SK-N-SH (cell line): Measurements from ENCODE around the gene ZSCAN9.

ENCODE experiments used
- CHD2 ChIP-seq: fragments of 150-350 bp; IDR thresholded peaks from 2 replicates; pipeline ENCODE4 v1.6.1; 2018; ENCODE audit warnings: low read length; ENCODE audit not compliant: partially characterized antibody
- EP300 ChIP-seq, 2 experiments: IDR thresholded peaks; 2 replicates each; pipeline versions ENCODE4 v1.4.0 to v1.6.1; 2012; ENCODE audit warnings: borderline replicate concordance in 1 of 2, low read depth in 1 of 2, low read length in 1 of 2
- FOSL2 ChIP-seq: IDR thresholded peaks from 2 replicates; pipeline ENCODE4 v1.4.0; 2012; ENCODE audit warnings: low read depth, mild to moderate bottlenecking, moderate library complexity, borderline replicate concordance
- GABPA ChIP-seq: IDR thresholded peaks from 2 replicates; pipeline ENCODE4 v1.4.0; 2012; ENCODE audit warnings: low read depth, mild to moderate bottlenecking
- GATA2 ChIP-seq: sonication (generic); formaldehyde crosslinking; IDR thresholded peaks from 2 replicates; pipeline ENCODE4 v1.5.0; 2020; ENCODE audit warnings: mild to moderate bottlenecking, missing genetic modification reagents
- NRF1 ChIP-seq: IDR thresholded peaks from 2 replicates; pipeline ENCODE4 v1.6.1; 2012; ENCODE audit warnings: low read depth, mild to moderate bottlenecking, low read length
- POLR2AphosphoS5 ChIP-seq: IDR thresholded peaks from 2 replicates; pipeline ENCODE4 v1.6.1; 2012; ENCODE audit warnings: low read depth, low read length
- RAD21 ChIP-seq: IDR thresholded peaks from 2 replicates; pipeline ENCODE4 v1.6.1; 2012; ENCODE audit warnings: mild to moderate bottlenecking, low read length
- SMC3 ChIP-seq: IDR thresholded peaks from 2 replicates; pipeline ENCODE4 v1.6.1; 2012; ENCODE audit warnings: low read depth, low read length, improper control_type of control experiment
- TF ChIP-seq, protein P1 (sequence below): IDR thresholded peaks from 2 replicates; pipeline ENCODE4 v1.6.1; 2012; ENCODE audit warnings: mild to moderate bottlenecking, low read depth, low read length, moderate library complexity
- TF ChIP-seq, protein P2 (sequence below): fragments of 200-600 bp; sonication (generic); IDR thresholded peaks from 2 replicates; pipeline ENCODE4 v1.6.1; 2017; ENCODE audit warnings: antibody characterized with exemption, mild to moderate bottlenecking, moderate library complexity
- TF ChIP-seq, protein P3 (sequence below): IDR thresholded peaks from 2 replicates; pipeline ENCODE4 v1.4.0; 2012; ENCODE audit warnings: low read depth
- TF ChIP-seq, protein P4 (sequence below): IDR thresholded peaks from 2 replicates; pipeline ENCODE4; 2012

- TF ChIP-seq, protein P1, sequence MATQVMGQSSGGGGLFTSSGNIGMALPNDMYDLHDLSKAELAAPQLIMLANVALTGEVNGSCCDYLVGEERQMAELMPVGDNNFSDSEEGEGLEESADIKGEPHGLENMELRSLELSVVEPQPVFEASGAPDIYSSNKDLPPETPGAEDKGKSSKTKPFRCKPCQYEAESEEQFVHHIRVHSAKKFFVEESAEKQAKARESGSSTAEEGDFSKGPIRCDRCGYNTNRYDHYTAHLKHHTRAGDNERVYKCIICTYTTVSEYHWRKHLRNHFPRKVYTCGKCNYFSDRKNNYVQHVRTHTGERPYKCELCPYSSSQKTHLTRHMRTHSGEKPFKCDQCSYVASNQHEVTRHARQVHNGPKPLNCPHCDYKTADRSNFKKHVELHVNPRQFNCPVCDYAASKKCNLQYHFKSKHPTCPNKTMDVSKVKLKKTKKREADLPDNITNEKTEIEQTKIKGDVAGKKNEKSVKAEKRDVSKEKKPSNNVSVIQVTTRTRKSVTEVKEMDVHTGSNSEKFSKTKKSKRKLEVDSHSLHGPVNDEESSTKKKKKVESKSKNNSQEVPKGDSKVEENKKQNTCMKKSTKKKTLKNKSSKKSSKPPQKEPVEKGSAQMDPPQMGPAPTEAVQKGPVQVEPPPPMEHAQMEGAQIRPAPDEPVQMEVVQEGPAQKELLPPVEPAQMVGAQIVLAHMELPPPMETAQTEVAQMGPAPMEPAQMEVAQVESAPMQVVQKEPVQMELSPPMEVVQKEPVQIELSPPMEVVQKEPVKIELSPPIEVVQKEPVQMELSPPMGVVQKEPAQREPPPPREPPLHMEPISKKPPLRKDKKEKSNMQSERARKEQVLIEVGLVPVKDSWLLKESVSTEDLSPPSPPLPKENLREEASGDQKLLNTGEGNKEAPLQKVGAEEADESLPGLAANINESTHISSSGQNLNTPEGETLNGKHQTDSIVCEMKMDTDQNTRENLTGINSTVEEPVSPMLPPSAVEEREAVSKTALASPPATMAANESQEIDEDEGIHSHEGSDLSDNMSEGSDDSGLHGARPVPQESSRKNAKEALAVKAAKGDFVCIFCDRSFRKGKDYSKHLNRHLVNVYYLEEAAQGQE: no peak
- TF ChIP-seq, protein P2, sequence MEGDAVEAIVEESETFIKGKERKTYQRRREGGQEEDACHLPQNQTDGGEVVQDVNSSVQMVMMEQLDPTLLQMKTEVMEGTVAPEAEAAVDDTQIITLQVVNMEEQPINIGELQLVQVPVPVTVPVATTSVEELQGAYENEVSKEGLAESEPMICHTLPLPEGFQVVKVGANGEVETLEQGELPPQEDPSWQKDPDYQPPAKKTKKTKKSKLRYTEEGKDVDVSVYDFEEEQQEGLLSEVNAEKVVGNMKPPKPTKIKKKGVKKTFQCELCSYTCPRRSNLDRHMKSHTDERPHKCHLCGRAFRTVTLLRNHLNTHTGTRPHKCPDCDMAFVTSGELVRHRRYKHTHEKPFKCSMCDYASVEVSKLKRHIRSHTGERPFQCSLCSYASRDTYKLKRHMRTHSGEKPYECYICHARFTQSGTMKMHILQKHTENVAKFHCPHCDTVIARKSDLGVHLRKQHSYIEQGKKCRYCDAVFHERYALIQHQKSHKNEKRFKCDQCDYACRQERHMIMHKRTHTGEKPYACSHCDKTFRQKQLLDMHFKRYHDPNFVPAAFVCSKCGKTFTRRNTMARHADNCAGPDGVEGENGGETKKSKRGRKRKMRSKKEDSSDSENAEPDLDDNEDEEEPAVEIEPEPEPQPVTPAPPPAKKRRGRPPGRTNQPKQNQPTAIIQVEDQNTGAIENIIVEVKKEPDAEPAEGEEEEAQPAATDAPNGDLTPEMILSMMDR: no peak
- no peak for TF ChIP-seq EP300 (IDR thresholded peaks at IDR 0.05; ENCODE audit: borderline replicate concordance in 1 of 2, low read depth in 1 of 2, low read length in 1 of 2)
- no peak for TF ChIP-seq POLR2AphosphoS5
- no peak for TF ChIP-seq RAD21
- TF ChIP-seq, protein P3, sequence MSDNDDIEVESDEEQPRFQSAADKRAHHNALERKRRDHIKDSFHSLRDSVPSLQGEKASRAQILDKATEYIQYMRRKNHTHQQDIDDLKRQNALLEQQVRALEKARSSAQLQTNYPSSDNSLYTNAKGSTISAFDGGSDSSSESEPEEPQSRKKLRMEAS: no peak
- TF ChIP-seq CHD2: no peak
- TF ChIP-seq, protein P4, sequence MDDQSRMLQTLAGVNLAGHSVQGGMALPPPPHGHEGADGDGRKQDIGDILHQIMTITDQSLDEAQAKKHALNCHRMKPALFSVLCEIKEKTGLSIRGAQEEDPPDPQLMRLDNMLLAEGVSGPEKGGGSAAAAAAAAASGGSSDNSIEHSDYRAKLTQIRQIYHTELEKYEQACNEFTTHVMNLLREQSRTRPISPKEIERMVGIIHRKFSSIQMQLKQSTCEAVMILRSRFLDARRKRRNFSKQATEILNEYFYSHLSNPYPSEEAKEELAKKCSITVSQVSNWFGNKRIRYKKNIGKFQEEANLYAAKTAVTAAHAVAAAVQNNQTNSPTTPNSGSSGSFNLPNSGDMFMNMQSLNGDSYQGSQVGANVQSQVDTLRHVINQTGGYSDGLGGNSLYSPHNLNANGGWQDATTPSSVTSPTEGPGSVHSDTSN: no peak
- no peak for TF ChIP-seq NRF1
- TF ChIP-seq SMC3: no peak
- TF ChIP-seq GABPA: no peak
- no peak for TF ChIP-seq GATA2 (CRISPR knock-in tag)
- TF ChIP-seq FOSL2: no peak
Measured at GRCh38 chr6:28251661-28252008, 26.6 kb downstream of the ZSCAN9 start.
